ENCODE results near the gene MTMR12.

- TF ChIP-seq POLR2A (IDR thresholded peaks at IDR 0.05; ENCODE audit: low read depth, low read length) = no peak
- TF ChIP-seq TAF1 (IDR thresholded peaks at IDR 0.05; ENCODE audit: borderline replicate concordance, low read depth, low read length) = no peak
Observed at GRCh38 chr5:32358611-32359010, 45.9 kb upstream of the MTMR12 start.

All from GM12892 (cell line).